Measurements from ENCODE around the gene TMEM272.

Gene TMEM272

GRCh38 chr13:51845574-51846318 is 769 bp upstream of the TMEM272 start:
- Histone ChIP-seq H3K9ac (ENCODE audit: low read length) (no peak overlapping the region), H2AFZ (ENCODE audit: low read depth, low read length, severe bottlenecking) (no peak overlapping the region), H3K79me2 (ENCODE audit: insufficient read depth, low read length) (no peaks in the 10 kb centered on the region), H4K20me1 (ENCODE audit: low read depth, low read length) (no peaks in the 10 kb centered on the region), H3K36me3 (ENCODE audit: low read length) (no peaks in the 10 kb centered on the region), H3K9me3 (ENCODE audit: insufficient read depth, low read length) (no peaks in the 10 kb centered on the region), H3K4me2 (ENCODE audit: low read depth, low read length, poor library complexity, severe bottlenecking) (no peak overlapping the region), H3K4me3 (ENCODE audit: insufficient read depth, low read length, poor library complexity, severe bottlenecking) (no peak overlapping the region), H3F3A (ENCODE audit: insufficient read depth) (no peaks in the 10 kb centered on the region), H3K9me2 (replicated peaks; ENCODE audit: insufficient read depth, low read length) (no peaks in the 10 kb centered on the region), H3K27me3 (ENCODE audit: low read length) (no peaks in the 10 kb centered on the region), H3K27ac (ENCODE audit: low read depth, low read length) (no peak overlapping the region)
- TF ChIP-seq CTCF (IDR thresholded peaks at IDR 0.05; ENCODE audit: insufficient read depth, low read length, poor library complexity, severe bottlenecking) (no peak), EZH2phosphoT487 (conservative IDR thresholded peaks at IDR 0.05; ENCODE audit: low read length) (no peak)

GRCh38 chr13:51843529-51843928 is 1.4 kb downstream of the TMEM272 start:
- Histone ChIP-seq H3K9ac (ENCODE audit: low read length) (no peak overlapping the region), H3K9me3 (ENCODE audit: insufficient read depth, low read length) (no peaks in the 10 kb centered on the region), H3K9me2 (replicated peaks; ENCODE audit: insufficient read depth, low read length) (no peaks in the 10 kb centered on the region), H3F3A (ENCODE audit: insufficient read depth) (no peaks in the 10 kb centered on the region), H3K79me2 (ENCODE audit: insufficient read depth, low read length) (no peaks in the 10 kb centered on the region), H4K20me1 (ENCODE audit: low read depth, low read length) (no peaks in the 10 kb centered on the region), H3K4me2 (ENCODE audit: low read depth, low read length, poor library complexity, severe bottlenecking) (no peak overlapping the region), H3K4me3 (ENCODE audit: insufficient read depth, low read length, poor library complexity, severe bottlenecking) (no peak overlapping the region), H3K27ac (ENCODE audit: low read depth, low read length) (no peak overlapping the region), H2AFZ (ENCODE audit: low read depth, low read length, severe bottlenecking) (no peak overlapping the region), H3K36me3 (ENCODE audit: low read length) (no peaks in the 10 kb centered on the region), H3K27me3 (ENCODE audit: low read length) (no peaks in the 10 kb centered on the region)
- TF ChIP-seq EZH2phosphoT487 (conservative IDR thresholded peaks at IDR 0.05; ENCODE audit: low read length), result no peak
- no peak for TF ChIP-seq CTCF (IDR thresholded peaks at IDR 0.05; ENCODE audit: insufficient read depth, low read length, poor library complexity, severe bottlenecking)

DNA sequence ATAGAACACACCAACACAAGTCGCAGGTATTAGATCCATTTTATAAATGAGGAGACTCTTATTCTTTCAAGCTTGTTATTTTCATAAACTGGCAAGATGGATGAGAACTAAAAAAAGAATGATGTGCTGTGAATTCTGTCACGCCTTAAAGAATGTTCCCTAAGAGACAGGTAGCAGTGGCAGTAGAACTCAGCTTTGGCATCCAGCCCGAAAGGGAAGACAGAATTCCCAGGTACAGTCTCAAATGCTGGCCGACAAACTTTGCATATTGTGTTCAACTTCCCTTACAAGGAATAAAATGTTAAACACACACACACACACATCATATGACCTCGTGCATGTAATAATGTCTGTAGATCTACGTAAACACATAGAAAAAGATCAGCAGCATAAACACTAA is 3.2 kb downstream of the TMEM272 start:
- H3K27ac ChIP-seq (ENCODE audit: low read depth, low read length), result no peak overlapping the region
- H3K4me3 ChIP-seq (ENCODE audit: insufficient read depth, low read length, poor library complexity, severe bottlenecking), result no peak overlapping the region
- no peak overlapping the region for H3K4me2 ChIP-seq (ENCODE audit: low read depth, low read length, poor library complexity, severe bottlenecking)
- no peaks in the 10 kb centered on the region for H3K27me3 ChIP-seq (ENCODE audit: low read length)
- H2AFZ ChIP-seq (ENCODE audit: low read depth, low read length, severe bottlenecking), result no peak overlapping the region
- H3K9ac ChIP-seq (ENCODE audit: low read length), result no peak overlapping the region
- no peaks in the 10 kb centered on the region for H3K79me2 ChIP-seq (ENCODE audit: insufficient read depth, low read length)
- H3K36me3 ChIP-seq (ENCODE audit: low read length), result no peaks in the 10 kb centered on the region
- TF ChIP-seq EZH2phosphoT487 (conservative IDR thresholded peaks at IDR 0.05; ENCODE audit: low read length) (no peak), CTCF (IDR thresholded peaks at IDR 0.05; ENCODE audit: insufficient read depth, low read length, poor library complexity, severe bottlenecking) (no peak)
- H3K9me2 ChIP-seq (replicated peaks; ENCODE audit: insufficient read depth, low read length), result no peaks in the 10 kb centered on the region
- H3K9me3 ChIP-seq (ENCODE audit: insufficient read depth, low read length), result no peaks in the 10 kb centered on the region
- no peaks in the 10 kb centered on the region for H4K20me1 ChIP-seq (ENCODE audit: low read depth, low read length)
- H3F3A ChIP-seq (ENCODE audit: insufficient read depth), result no peaks in the 10 kb centered on the region
